Left lung (tissue), 10 donors: Measurements from ENCODE around the gene IBSP. TPM values are rescaled to one million over a fixed set of nuclear protein-coding genes. Genes with fewer than 3 reads are reported as not detected.

ENCODE experiments used
- ATAC-seq: fragments of 200-7000 bp; cut with Tn5 transposase; one replicate; pipeline ENCODE4 v1.9.1; 2020; ENCODE audit warnings: moderate library complexity
- DNase-seq, 4 donors: peaks; one replicate each; pipeline ENCODE4 v3.0.0-alpha.2; 2013 to 2020
- H3K27ac ChIP-seq, 2 donors: fragments of 200-600 bp; sonication (generic) in 1 of 2; one replicate each; pipeline versions ENCODE4 v1.5.0 to v1.8.0; 2020 to 2021
- H3K27me3 ChIP-seq, 2 donors: fragments of 200-600 bp; sonication (generic) in 1 of 2; one replicate each; pipeline versions ENCODE4 v1.5.0 to v1.8.0; 2020 to 2021
- H3K36me3 ChIP-seq, 2 donors: fragments of 200-600 bp; sonication (generic) in 1 of 2; one replicate each; pipeline versions ENCODE4 v1.5.0 to v1.8.0; 2020 to 2021
- H3K4me1 ChIP-seq, 2 donors: fragments of 200-600 bp; one replicate each; pipeline ENCODE4 v1.8.0; 2021
- H3K4me3 ChIP-seq, 2 donors: fragments of 200-600 bp; sonication (generic) in 1 of 2; one replicate each; pipeline versions ENCODE4 v1.5.0 to v1.8.0; 2020 to 2021; ENCODE audit warnings: mild to moderate bottlenecking in 1 of 2
- H3K9me3 ChIP-seq, 2 donors: fragments of 200-600 bp; sonication (generic) in 1 of 2; one replicate each; pipeline versions ENCODE4 v1.5.0 to v1.8.0; 2020 to 2021
- intact Hi-C, 2 donors: fragments of 100-400 bp; cut with DNase I; formaldehyde crosslinking; loops; one replicate each; pipeline versions ENCODE4 v1.11.2 to v1.14.2; 2022
- polyA plus RNA-seq, 6 donors: library from polyadenylated mRNA; unstranded; fragments of 120-200 nt; gene quantifications; one replicate each; pipeline ENCODE4 v1.2.1, GENCODE V29; 2013; ENCODE audit not compliant: insufficient read length in 6 of 6
- total RNA-seq, 2 donors: library from RNA; stranded (reverse); fragmentation: NEBNext Ultra II Directional; extraction: Animal tissue kit (Norgen Biotek cat#: 25700); gene quantifications; one replicate each; pipeline ENCODE4 v1.2.1, GENCODE V29; 2021
- TF ChIP-seq, protein P1 (sequence below), 2 donors: fragments of 200-600 bp; sonication (generic) in 1 of 2; IDR thresholded peaks; one replicate each; pipeline versions ENCODE4 v1.5.0 to v1.8.0; 2021; ENCODE audit warnings: antibody characterized with exemption in 2 of 2
- donor health status: DM: no; HTN: yes; CAD: no.
- donor health status: DM: no; HTN: no; CAD: no.

Gene IBSP
- total and polyA plus RNA-seq, 8 donors, result 0.11 to 0.41 (median 0.17) TPM; not detected in 3

DNA sequence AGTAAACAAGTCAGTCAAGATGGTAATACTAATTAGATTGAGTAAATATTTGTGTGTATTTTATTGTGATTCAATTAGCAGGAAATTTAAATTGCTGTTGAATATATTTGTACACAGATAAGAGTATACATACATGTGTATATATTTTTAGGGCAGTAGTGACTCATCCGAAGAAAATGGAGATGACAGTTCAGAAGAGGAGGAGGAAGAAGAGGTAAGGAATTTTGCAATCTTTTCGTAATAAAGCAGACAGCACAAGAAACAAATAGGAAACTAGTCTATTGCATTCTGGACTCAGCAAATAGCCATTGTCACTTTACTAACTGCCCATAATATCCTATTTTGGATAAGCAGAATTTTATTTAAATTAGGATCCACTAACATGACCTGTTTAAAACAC, 6.6 kb downstream of the IBSP start:
- Histone ChIP-seq H3K4me3 (no peak overlapping the region), H3K36me3 (no peaks in the 10 kb centered on the region), H3K27ac (peak overlapping the region in 1 of 2 donors; percentile 18), H3K9me3 (no peaks in the 10 kb centered on the region), H3K27me3 (no peaks in the 10 kb centered on the region), H3K4me1 (no peaks in the 10 kb centered on the region)
- ATAC-seq (no peak), DNase-seq (no peak)
- TF ChIP-seq, protein P1, sequence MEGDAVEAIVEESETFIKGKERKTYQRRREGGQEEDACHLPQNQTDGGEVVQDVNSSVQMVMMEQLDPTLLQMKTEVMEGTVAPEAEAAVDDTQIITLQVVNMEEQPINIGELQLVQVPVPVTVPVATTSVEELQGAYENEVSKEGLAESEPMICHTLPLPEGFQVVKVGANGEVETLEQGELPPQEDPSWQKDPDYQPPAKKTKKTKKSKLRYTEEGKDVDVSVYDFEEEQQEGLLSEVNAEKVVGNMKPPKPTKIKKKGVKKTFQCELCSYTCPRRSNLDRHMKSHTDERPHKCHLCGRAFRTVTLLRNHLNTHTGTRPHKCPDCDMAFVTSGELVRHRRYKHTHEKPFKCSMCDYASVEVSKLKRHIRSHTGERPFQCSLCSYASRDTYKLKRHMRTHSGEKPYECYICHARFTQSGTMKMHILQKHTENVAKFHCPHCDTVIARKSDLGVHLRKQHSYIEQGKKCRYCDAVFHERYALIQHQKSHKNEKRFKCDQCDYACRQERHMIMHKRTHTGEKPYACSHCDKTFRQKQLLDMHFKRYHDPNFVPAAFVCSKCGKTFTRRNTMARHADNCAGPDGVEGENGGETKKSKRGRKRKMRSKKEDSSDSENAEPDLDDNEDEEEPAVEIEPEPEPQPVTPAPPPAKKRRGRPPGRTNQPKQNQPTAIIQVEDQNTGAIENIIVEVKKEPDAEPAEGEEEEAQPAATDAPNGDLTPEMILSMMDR (IDR thresholded peaks at IDR 0.05), result no peak
- intact Hi-C loops, result no loop called here

DNA sequence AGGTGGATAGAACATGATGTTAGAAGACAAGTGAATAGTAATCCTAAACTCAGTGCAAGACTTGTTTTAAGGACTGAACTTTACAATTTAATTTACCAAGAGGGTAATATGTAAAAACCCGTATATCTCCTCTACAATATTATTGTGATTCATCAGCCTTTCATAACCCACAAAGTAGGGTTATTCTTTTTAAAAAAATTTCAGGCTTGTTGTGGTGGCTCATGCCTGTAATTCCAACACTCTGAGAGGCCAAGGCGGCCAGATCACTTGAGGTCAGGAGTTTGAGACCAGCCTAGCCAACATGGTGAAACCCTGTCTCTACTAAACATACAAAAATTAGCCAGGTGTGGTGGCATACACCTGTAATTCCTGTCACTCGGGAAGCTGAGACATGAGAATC, 7.2 kb downstream of the IBSP start:
- Histone ChIP-seq H3K27me3 (no peaks in the 10 kb centered on the region), H3K36me3 (no peaks in the 10 kb centered on the region), H3K9me3 (no peaks in the 10 kb centered on the region), H3K27ac (peak overlapping the region in 1 of 2 donors; percentile 18), H3K4me3 (no peak overlapping the region), H3K4me1 (no peaks in the 10 kb centered on the region)
- intact Hi-C loops, result no loop called here
- DNase-seq (no peak), ATAC-seq (no peak)
- TF ChIP-seq, protein P1 (IDR thresholded peaks at IDR 0.05), result no peak

DNA sequence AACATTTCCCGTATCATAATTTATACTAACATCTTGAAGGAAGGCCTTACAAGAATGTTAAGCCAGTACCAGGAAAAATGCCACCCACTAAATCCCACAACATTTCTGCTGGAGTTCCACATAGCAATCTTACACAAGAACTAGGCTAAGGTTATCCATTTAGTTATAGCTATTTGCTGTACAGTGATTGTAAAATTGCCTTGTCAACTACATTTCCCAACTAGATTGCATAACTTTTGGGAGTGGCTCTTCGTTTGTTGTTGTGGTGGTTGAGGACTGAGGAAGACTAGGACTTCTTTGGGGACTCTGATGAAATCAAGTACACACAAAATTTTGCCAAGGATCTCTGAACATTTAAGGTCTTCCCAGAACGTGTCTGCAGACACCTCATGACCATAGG, 8.0 kb downstream of the IBSP start:
- no peaks in the 10 kb centered on the region for H3K4me1 ChIP-seq
- H3K9me3 ChIP-seq, result peaks cover 0 to 2% of the 10 kb centered on the region in 2 donors
- TF ChIP-seq, protein P1 (IDR thresholded peaks at IDR 0.05), result no peak
- no peaks in the 10 kb centered on the region for H3K27me3 ChIP-seq
- H3K27ac ChIP-seq, result no peak overlapping the region
- intact Hi-C loops, result no loop called here
- ATAC-seq (peak; percentile 39), DNase-seq (no peak)
- H3K4me3 ChIP-seq, result no peak overlapping the region
- H3K36me3 ChIP-seq, result no peaks in the 10 kb centered on the region

DNA sequence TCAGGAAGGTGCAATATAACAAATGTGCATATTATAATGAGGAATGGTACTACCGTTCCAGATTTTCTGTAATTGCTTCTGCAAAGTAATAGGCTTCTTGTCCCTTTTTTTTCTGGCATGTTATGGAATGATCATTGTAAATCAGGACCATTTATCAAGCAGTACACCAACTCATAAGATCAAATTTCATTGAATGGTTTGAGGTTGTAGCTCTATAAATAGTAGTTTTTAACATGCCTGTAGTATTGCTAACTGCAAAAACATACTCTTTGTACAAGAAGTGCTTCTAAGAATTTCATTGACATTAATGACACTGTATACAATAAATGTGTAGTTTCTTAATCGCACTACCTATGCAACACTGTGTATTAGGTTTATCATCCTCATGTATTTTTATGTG, 12.6 kb downstream of the IBSP start:
- intact Hi-C loops, result no loop called here
- Histone ChIP-seq H3K27me3 (no peaks in the 10 kb centered on the region), H3K9me3 (peaks cover 0 to 2% of the 10 kb centered on the region in 2 donors), H3K36me3 (no peaks in the 10 kb centered on the region), H3K4me1 (no peaks in the 10 kb centered on the region), H3K4me3 (no peak overlapping the region), H3K27ac (no peak overlapping the region)
- ATAC-seq (no peak), DNase-seq (no peak)
- TF ChIP-seq, protein P1 (IDR thresholded peaks at IDR 0.05), result no peak

DNA sequence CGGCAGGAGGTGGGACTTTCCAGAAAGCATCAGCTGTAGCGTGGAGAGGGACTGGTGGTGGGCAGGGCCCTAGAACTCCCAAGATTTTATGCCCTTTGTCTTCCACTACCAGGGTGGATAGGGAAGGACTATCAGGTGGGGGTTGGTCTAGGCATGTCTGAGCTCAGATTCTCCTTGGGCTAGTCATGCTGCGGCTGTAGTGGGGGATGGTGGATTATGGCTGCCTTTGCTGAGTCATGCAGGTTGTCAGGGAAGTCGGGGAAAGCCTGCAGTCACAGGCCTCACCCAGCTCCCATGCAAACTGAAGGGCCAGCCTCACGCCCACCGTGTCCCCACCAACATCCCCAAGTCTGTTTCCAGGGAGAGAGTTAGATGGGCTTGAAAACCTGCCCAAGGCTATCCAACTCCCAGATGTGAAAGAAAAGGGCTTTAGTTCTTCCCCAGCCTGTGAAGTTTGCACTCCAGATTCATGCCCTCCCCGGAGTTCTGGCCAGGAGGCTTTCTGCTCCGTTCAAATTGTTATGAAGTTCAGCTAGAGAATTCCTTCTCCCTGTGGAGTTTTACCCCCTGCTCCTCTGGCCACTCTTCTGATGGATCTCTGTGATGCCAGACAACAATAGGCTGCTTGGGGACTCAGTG, 20.0 kb downstream of the IBSP start:
- H3K27ac ChIP-seq, result no peak overlapping the region
- ATAC-seq (no peak), DNase-seq (no peak)
- no peaks in the 10 kb centered on the region for H3K36me3 ChIP-seq
- intact Hi-C loops, result no loop called here
- no peaks in the 10 kb centered on the region for H3K27me3 ChIP-seq
- no peak overlapping the region for H3K4me3 ChIP-seq
- H3K9me3 ChIP-seq, result no peaks in the 10 kb centered on the region
- TF ChIP-seq, protein P1 (IDR thresholded peaks at IDR 0.05), result no peak
- no peaks in the 10 kb centered on the region for H3K4me1 ChIP-seq
